ENCODE data around the gene BARX1. TPM values are rescaled to one million over a fixed set of nuclear protein-coding genes. Genes with fewer than 3 reads are reported as not detected.
"Not testable (repeated sequence)": the region's sequence is repeated elsewhere in the genome, so short reads cannot be mapped to it uniquely, and the experiment has no call there.

The BARX1 gene
- total RNA-seq, 1 donor from 2014 or later, result not detected

GRCh38 chr9:93940951-93941350, 14.2 kb downstream of the BARX1 start:
- Histone ChIP-seq H3K4me3 (ENCODE audit: low read depth, low read length) (no peak overlapping the region), H3K27me3 (ENCODE audit: control insufficient read depth, insufficient read depth, low read length) (peaks cover 47% of the 10 kb centered on the region), H3K36me3 (ENCODE audit: control insufficient read depth, insufficient read depth, low read length) (no peaks in the 10 kb centered on the region)
- no peak for TF ChIP-seq CTCF (IDR thresholded peaks at IDR 0.05; ENCODE audit: insufficient read depth, low read length, poor library complexity, severe bottlenecking)
- no peak for DNase-seq (ENCODE audit: low read depth)

GRCh38 chr9:93939589-93939988, 15.6 kb downstream of the BARX1 start:
- not testable (repeated sequence) for DNase-seq (ENCODE audit: low read depth); H3K36me3 ChIP-seq (ENCODE audit: control insufficient read depth, insufficient read depth, low read length); H3K4me3 ChIP-seq (ENCODE audit: low read depth, low read length)
- H3K27me3 ChIP-seq (ENCODE audit: control insufficient read depth, insufficient read depth, low read length), result peaks cover 33% of the 10 kb centered on the region

- Histone ChIP-seq H3K27me3 (ENCODE audit: control insufficient read depth, insufficient read depth, low read length) (peaks cover 13% of the 10 kb centered on the region), H3K36me3 (ENCODE audit: control insufficient read depth, insufficient read depth, low read length) (no peaks in the 10 kb centered on the region), H3K4me3 (ENCODE audit: low read depth, low read length) (no peak overlapping the region)
- TF ChIP-seq CTCF (IDR thresholded peaks at IDR 0.05; ENCODE audit: insufficient read depth, low read length, poor library complexity, severe bottlenecking), result no peak
- DNase-seq (ENCODE audit: low read depth), result no peak
These were observed 18.0 kb downstream of the BARX1 start for GRCh38 chr9:93937193-93937592.

- H3K36me3 ChIP-seq (ENCODE audit: control insufficient read depth, insufficient read depth, low read length), result no peaks in the 10 kb centered on the region
- no peak overlapping the region for H3K4me3 ChIP-seq (ENCODE audit: low read depth, low read length)
- TF ChIP-seq CTCF (IDR thresholded peaks at IDR 0.05; ENCODE audit: insufficient read depth, low read length, poor library complexity, severe bottlenecking), result no peak
- no peak for DNase-seq (ENCODE audit: low read depth)
- peaks cover 7% of the 10 kb centered on the region for H3K27me3 ChIP-seq (ENCODE audit: control insufficient read depth, insufficient read depth, low read length)
These were observed 23.2 kb downstream of the BARX1 start for GRCh38 chr9:93931905-93932304.

GRCh38 chr9:93930070-93930469, 25.1 kb downstream of the BARX1 start:
- Histone ChIP-seq H3K36me3 (ENCODE audit: control insufficient read depth, insufficient read depth, low read length) (no peaks in the 10 kb centered on the region), H3K4me3 (ENCODE audit: low read depth, low read length) (no peak overlapping the region), H3K27me3 (ENCODE audit: control insufficient read depth, insufficient read depth, low read length) (peaks cover 2% of the 10 kb centered on the region)
- DNase-seq (ENCODE audit: low read depth), result no peak
- TF ChIP-seq CTCF (IDR thresholded peaks at IDR 0.05; ENCODE audit: insufficient read depth, low read length, poor library complexity, severe bottlenecking), result no peak

GRCh38 chr9:93929231-93929630, 25.9 kb downstream of the BARX1 start:
- no peak for DNase-seq (ENCODE audit: low read depth)
- Histone ChIP-seq H3K27me3 (ENCODE audit: control insufficient read depth, insufficient read depth, low read length) (peaks cover 2% of the 10 kb centered on the region), H3K36me3 (ENCODE audit: control insufficient read depth, insufficient read depth, low read length) (no peaks in the 10 kb centered on the region), H3K4me3 (ENCODE audit: low read depth, low read length) (no peak overlapping the region)
- TF ChIP-seq CTCF (IDR thresholded peaks at IDR 0.05; ENCODE audit: insufficient read depth, low read length, poor library complexity, severe bottlenecking), result no peak

Data from kidney epithelial cell (primary cell).